ENCODE data around the gene PUM1. TPM values are rescaled to one million over a fixed set of nuclear protein-coding genes. Genes with fewer than 3 reads are reported as not detected.

PUM1 gene
- total and polyA plus RNA-seq, 2 of the 8 experiments (the other 6 are each of a cell fraction or from before 2014, with no cell fraction given) = 122 to 177 TPM

- TF ChIP-seq BCL11A (IDR thresholded peaks at IDR 0.05; ENCODE audit: low read depth in 2 of 2, low read length in 2 of 2) (no peak), RAD21 (IDR thresholded peaks at IDR 0.05 in 1 of 2, conservative IDR thresholded peaks at IDR 0.05 in 1 of 2; ENCODE audit: low read depth in 2 of 2, low read length in 2 of 2) (no peak)
Measured at GRCh38 chr1:31000301-31000700, 65.2 kb downstream of the PUM1 start (continued).

All from H1 (cell line).